Lower leg skin (tissue), 4 donors: ENCODE data around the gene MAN1A1. TPM values are rescaled to one million over a fixed set of nuclear protein-coding genes. Genes with fewer than 3 reads are reported as not detected.

ENCODE experiments used
- DNase-seq, 2 donors: peaks; one replicate each; pipeline ENCODE4 v3.0.0-alpha.2; 2019; ENCODE audit warnings: low spot score in 2 of 2
- H3K4me3 ChIP-seq: fragments of 200-600 bp; sonication (generic); 2 replicates; pipeline ENCODE4 v1.5.1; 2017; ENCODE audit warnings: mild to moderate bottlenecking, low read depth; ENCODE audit not compliant: poor library complexity, severe bottlenecking
- POLR2A ChIP-seq, 2 donors: fragments of 450-650 bp; IDR thresholded peaks; one replicate each; pipeline ENCODE4 v1.6.1; 2016 to 2017; ENCODE audit warnings: antibody characterized with exemption in 2 of 2, mild to moderate bottlenecking in 1 of 2, moderate library complexity in 1 of 2
- WGBS, 2 donors: methylation state at CpG; one replicate each; pipeline ENCODE4 v1.1.5; 2018; 5-methylcytosine and 5-hydroxymethylcytosine counted together
- intact Hi-C: fragments of 100-400 bp; cut with DNase I; formaldehyde crosslinking; loops from one replicate; pipeline ENCODE4 v1.15.0; 2023; ENCODE audit warnings: low total_unique reads
- total RNA-seq, 4 donors: library from RNA; depleted of rRNA; stranded (reverse); fragments of >200 nt; gene quantifications; one replicate each; pipeline ENCODE4 v1.1.0, GENCODE V29; 2016
- TF ChIP-seq, protein P1 (sequence below), 3 donors: fragments of 450-650 bp; IDR thresholded peaks; one replicate each; pipeline ENCODE4 v1.5.1; 2016; ENCODE audit warnings: antibody characterized with exemption in 3 of 3, mild to moderate bottlenecking in 3 of 3, moderate library complexity in 2 of 3

The MAN1A1 gene
- total RNA-seq, 4 donors from 2014 or later, result 33.5 to 85.7 (median 37.1) TPM

DNA sequence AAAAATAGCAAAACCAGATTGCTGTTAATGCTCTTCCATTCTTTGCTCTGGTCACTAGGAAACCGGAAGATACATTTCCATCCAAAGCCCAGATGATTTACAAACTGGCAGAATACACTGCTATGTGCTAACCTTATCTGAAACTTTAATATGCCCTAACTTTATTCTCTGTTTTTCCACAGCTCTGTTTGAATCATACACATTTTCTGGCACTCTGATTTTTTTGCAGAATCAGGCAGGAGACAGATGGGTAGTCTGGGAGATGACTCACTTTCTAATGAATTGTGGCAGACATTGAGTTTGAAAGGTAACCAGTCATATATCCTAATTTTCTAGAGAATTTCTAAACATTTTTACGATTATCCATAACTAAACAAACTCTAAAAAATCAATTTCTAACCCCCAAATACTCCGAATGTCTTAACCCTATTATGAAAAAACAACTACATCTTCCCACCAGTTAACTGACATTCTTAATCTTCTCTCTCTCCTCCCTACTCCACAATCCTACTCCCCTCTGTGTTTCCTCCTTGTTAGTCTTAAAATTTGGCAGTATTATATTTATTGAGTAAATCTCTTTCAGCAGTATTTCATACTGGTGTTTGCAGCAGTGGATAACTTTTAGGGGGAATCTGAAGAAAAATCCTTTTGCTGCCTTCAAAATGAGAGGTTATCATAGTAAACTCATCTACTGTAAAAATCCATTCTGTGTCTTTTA is 63.5 kb downstream of the MAN1A1 start:
- intact Hi-C loops, result no loop called here
- no peak for DNase-seq
- no peak for TF ChIP-seq POLR2A (IDR thresholded peaks at IDR 0.05)
- TF ChIP-seq, protein P1, sequence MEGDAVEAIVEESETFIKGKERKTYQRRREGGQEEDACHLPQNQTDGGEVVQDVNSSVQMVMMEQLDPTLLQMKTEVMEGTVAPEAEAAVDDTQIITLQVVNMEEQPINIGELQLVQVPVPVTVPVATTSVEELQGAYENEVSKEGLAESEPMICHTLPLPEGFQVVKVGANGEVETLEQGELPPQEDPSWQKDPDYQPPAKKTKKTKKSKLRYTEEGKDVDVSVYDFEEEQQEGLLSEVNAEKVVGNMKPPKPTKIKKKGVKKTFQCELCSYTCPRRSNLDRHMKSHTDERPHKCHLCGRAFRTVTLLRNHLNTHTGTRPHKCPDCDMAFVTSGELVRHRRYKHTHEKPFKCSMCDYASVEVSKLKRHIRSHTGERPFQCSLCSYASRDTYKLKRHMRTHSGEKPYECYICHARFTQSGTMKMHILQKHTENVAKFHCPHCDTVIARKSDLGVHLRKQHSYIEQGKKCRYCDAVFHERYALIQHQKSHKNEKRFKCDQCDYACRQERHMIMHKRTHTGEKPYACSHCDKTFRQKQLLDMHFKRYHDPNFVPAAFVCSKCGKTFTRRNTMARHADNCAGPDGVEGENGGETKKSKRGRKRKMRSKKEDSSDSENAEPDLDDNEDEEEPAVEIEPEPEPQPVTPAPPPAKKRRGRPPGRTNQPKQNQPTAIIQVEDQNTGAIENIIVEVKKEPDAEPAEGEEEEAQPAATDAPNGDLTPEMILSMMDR (IDR thresholded peaks at IDR 0.05), result no peak
- H3K4me3 ChIP-seq, result no peak overlapping the region
- 85 to 90% methylated on average over 3 of the region's 3 CpGs for WGBS, 2 donors

DNA sequence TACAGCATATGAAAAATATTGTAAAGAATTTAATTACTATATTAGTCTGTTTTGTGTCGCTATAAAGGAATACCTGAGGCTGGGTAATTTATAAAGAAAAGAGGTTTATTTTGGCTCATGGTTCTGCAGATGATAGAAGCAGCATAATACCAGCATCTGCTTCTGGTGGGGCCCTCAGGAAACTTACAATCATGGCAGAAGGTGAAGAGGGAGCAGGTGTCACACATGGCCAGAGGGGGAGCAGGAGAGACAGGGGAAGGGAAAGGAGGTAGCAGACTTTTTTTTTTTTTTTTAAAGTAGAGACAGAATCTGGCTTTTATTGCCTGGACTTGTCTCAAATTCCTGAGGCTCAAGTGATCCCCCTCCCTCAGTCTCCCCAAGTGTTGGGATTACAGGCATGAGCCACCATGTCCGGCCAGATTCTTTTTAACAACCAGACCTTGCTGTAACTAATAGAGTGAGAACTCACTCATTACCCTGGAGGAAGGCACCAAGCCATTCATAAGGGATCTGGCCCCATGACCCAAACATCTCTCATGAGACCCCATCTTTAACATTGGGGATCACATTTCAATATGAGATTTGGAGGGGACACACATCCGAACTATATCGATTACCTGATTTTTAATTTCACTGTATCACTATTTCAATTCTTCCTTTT is 64.6 kb downstream of the MAN1A1 start:
- intact Hi-C loops, result no loop called here
- H3K4me3 ChIP-seq, result no peak overlapping the region
- no peak for TF ChIP-seq POLR2A (IDR thresholded peaks at IDR 0.05)
- WGBS, 2 donors, result 73 to 85% methylated on average over 4 of the region's 4 CpGs
- DNase-seq, result no peak

- TF ChIP-seq POLR2A (IDR thresholded peaks at IDR 0.05), result no peak
- TF ChIP-seq, protein P1 (IDR thresholded peaks at IDR 0.05), result no peak
- DNase-seq, result no peak
- intact Hi-C loops, result no loop called here
- no peak overlapping the region for H3K4me3 ChIP-seq
- WGBS, 2 donors, result 74 to 76% methylated on average over 6 of the region's 6 CpGs
Observed at GRCh38 chr6:119283979-119284545, 65.5 kb downstream of the MAN1A1 start.

DNA sequence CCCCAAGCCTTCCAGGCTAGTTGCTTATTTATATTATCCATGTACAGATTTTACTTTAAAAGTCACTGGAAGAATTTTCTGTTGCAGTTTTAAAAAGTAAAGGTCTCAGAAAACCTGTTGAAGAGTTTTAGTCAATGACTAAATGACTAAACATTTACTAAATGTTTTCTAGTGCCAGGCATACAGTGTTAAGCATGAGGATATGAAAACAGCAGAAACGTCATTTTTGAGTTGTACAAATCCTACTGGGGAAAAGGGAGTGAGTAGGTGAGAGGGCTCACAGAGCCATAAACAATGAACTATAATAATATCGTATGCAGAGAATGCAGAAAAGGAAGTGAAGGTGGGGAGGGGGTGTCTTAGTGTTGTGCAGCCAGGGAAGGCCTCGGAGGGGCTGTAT is 66.3 kb downstream of the MAN1A1 start:
- WGBS, 2 donors, result 77 to 81% methylated on average over 3 of the region's 3 CpGs
- TF ChIP-seq, protein P1 (IDR thresholded peaks at IDR 0.05), result no peak
- no peak for TF ChIP-seq POLR2A (IDR thresholded peaks at IDR 0.05)
- H3K4me3 ChIP-seq, result no peak overlapping the region
- intact Hi-C loops, result no loop called here
- no peak for DNase-seq

GRCh38 chr6:119280668-119281067 is 68.9 kb downstream of the MAN1A1 start:
- no peak overlapping the region for H3K4me3 ChIP-seq
- intact Hi-C loops, result no loop called here
- TF ChIP-seq, protein P1 (IDR thresholded peaks at IDR 0.05), result no peak
- no peak for TF ChIP-seq POLR2A (IDR thresholded peaks at IDR 0.05)
- 59 to 66% methylated on average over 2 of the region's 2 CpGs for WGBS, 2 donors
- no peak for DNase-seq

- no peak for TF ChIP-seq POLR2A (IDR thresholded peaks at IDR 0.05)
- TF ChIP-seq, protein P1 (IDR thresholded peaks at IDR 0.05), result no peak
- intact Hi-C loops, result no loop called here
- no peak for DNase-seq
- 93 to 97% methylated on average over 1 of the region's 1 CpG for WGBS, 2 donors
- H3K4me3 ChIP-seq, result no peak overlapping the region
Observed at GRCh38 chr6:119280080-119280479, 69.5 kb downstream of the MAN1A1 start.
